Adrenal gland (tissue), 5 donors: Measurements from ENCODE around the gene POC1A.

Experiments used
- POLR2A ChIP-seq, 2 donors: fragments of 450-650 bp; IDR thresholded peaks; one replicate each; pipeline ENCODE4 v1.6.1; 2017; ENCODE audit warnings: antibody characterized with exemption in 2 of 2, mild to moderate bottlenecking in 2 of 2, moderate library complexity in 1 of 2
- TF ChIP-seq, protein P1 (sequence below), 6 experiments: fragments of 450-650 bp in 4 of 6; fragments of 200-600 bp in 2 of 6; sonication (generic) in 1 of 6; IDR thresholded peaks; 1 replicate in 5 of 6; 2 replicates in 1 of 6; pipeline versions ENCODE4 v1.5.1 to v1.8.0; 2016 to 2021; ENCODE audit warnings: antibody characterized with exemption in 6 of 6, mild to moderate bottlenecking in 2 of 6, moderate library complexity in 1 of 6
- donor health status: DM: no; HTN: no; CAD: no.

DNA sequence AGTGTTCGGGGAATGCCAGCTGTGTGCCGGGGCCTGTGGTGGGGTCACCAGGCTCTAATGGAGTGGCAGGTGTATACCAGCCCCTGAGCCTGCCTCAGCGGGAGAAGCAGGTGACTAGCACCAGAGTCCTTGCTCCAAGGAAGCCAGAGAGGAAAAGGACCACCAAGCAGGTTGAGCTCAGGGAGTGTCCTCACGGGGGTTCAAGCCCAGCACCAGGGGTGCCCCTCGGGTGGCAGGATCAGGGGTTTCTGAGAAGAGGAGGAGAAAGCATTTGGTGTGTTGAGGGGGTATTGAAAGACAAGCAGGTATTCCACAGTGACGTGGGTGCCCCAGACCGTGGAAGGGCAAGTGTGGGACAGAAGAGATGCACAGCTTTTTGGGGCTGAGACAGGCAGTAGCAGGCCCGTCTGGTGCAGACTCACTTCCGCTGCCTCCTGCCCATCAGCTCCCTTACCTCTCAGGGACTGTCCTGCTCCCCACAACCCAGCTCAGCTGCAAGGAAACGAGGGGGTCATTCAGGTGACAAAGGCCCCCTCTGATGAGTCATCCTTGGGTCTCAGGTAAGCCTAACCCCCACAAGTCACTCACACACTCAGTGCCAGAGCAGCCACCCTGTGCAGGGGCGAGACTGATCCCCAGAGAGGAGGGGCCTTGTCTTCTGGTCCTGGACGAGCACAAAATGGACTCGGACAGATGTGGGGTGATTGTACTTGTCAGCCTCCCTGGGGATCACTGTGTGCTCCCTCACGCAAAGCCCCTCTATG, 21.4 kb upstream of the POC1A start:
- TF ChIP-seq, protein P1, sequence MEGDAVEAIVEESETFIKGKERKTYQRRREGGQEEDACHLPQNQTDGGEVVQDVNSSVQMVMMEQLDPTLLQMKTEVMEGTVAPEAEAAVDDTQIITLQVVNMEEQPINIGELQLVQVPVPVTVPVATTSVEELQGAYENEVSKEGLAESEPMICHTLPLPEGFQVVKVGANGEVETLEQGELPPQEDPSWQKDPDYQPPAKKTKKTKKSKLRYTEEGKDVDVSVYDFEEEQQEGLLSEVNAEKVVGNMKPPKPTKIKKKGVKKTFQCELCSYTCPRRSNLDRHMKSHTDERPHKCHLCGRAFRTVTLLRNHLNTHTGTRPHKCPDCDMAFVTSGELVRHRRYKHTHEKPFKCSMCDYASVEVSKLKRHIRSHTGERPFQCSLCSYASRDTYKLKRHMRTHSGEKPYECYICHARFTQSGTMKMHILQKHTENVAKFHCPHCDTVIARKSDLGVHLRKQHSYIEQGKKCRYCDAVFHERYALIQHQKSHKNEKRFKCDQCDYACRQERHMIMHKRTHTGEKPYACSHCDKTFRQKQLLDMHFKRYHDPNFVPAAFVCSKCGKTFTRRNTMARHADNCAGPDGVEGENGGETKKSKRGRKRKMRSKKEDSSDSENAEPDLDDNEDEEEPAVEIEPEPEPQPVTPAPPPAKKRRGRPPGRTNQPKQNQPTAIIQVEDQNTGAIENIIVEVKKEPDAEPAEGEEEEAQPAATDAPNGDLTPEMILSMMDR (IDR thresholded peaks at IDR 0.05), result no peak
- TF ChIP-seq POLR2A (IDR thresholded peaks at IDR 0.05), result no peak
